Activated CD4-positive, alpha-beta T cell treated with anti-CD3 and anti-CD28 coated beads for 4 hours (primary cell): Measurements from ENCODE around the gene FUT6.
A peak's percentile ranks its signal among the peaks of the same experiment; 100 is the strongest.

ENCODE experiments used
- DNase-seq, 2 donors: peaks; one replicate each; pipeline ENCODE4 v3.0.0-alpha.2; 2020

The FUT6 gene

GRCh38 chr19:5827891-5828660 lies 11.4 kb downstream of the FUT6 start:
- DNase-seq: peak; percentile 92 to 97

- no peak for DNase-seq
Observed at GRCh38 chr19:5827342-5827890, 12.1 kb downstream of the FUT6 start.

- DNase-seq: no peak
Observed at GRCh38 chr19:5826531-5827341, 12.8 kb downstream of the FUT6 start.

- no peak for DNase-seq
Observed at GRCh38 chr19:5825178-5825577, 14.3 kb downstream of the FUT6 start.

GRCh38 chr19:5824751-5825150 lies 14.8 kb downstream of the FUT6 start:
- no peak for DNase-seq

- no peak for DNase-seq
Observed at GRCh38 chr19:5823579-5824281, 15.8 kb downstream of the FUT6 start.

- no peak for DNase-seq
Observed at GRCh38 chr19:5822181-5822844, 17.2 kb downstream of the FUT6 start.

GRCh38 chr19:5821521-5822180 lies 17.9 kb downstream of the FUT6 start:
- DNase-seq: no peak

- DNase-seq: no peak
Observed at GRCh38 chr19:5820785-5821184, 18.7 kb downstream of the FUT6 start.

GRCh38 chr19:5818594-5818993 lies 20.9 kb downstream of the FUT6 start:
- no peak for DNase-seq

- no peak for DNase-seq
Observed at GRCh38 chr19:5817218-5817617, 22.3 kb downstream of the FUT6 start.

GRCh38 chr19:5814852-5815246 lies 24.7 kb downstream of the FUT6 start:
- DNase-seq: no peak

GRCh38 chr19:5814123-5814851 lies 25.2 kb downstream of the FUT6 start:
- no peak for DNase-seq

GRCh38 chr19:5811117-5811516 lies 28.4 kb downstream of the FUT6 start:
- DNase-seq: no peak

GRCh38 chr19:5809469-5809868 lies 30.0 kb downstream of the FUT6 start:
- no peak for DNase-seq

- no peak for DNase-seq
Observed at GRCh38 chr19:5809053-5809452, 30.4 kb downstream of the FUT6 start.

- DNase-seq: no peak
Observed at GRCh38 chr19:5808120-5808816, 31.2 kb downstream of the FUT6 start.

- DNase-seq: no peak
Observed at GRCh38 chr19:5806905-5807304, 32.6 kb downstream of the FUT6 start.

GRCh38 chr19:5806133-5806489 lies 33.4 kb downstream of the FUT6 start:
- DNase-seq: no peak

- peak; percentile 56 to 70 for DNase-seq
Observed at GRCh38 chr19:5805462-5806132, 33.9 kb downstream of the FUT6 start.
